HG02840 (cell line): Measurements from ENCODE around the gene RRAS2.
"Not testable (repeated sequence)": the region's sequence is repeated elsewhere in the genome, so short reads cannot be mapped to it uniquely, and the experiment has no call there.

Experiments used
- ATAC-seq: cut with Tn5 transposase; IDR thresholded peaks from one replicate; pipeline ENCODE4 v1.9.1; 2021; ENCODE audit warnings: mild to moderate bottlenecking, moderate library complexity, moderate number of reproducible peaks; ENCODE audit not compliant: unreplicated experiment, low FRiP score

The RRAS2 gene

GRCh38 chr11:14264966-14265365, 94.0 kb downstream of the RRAS2 start:
- no peak for ATAC-seq

DNA sequence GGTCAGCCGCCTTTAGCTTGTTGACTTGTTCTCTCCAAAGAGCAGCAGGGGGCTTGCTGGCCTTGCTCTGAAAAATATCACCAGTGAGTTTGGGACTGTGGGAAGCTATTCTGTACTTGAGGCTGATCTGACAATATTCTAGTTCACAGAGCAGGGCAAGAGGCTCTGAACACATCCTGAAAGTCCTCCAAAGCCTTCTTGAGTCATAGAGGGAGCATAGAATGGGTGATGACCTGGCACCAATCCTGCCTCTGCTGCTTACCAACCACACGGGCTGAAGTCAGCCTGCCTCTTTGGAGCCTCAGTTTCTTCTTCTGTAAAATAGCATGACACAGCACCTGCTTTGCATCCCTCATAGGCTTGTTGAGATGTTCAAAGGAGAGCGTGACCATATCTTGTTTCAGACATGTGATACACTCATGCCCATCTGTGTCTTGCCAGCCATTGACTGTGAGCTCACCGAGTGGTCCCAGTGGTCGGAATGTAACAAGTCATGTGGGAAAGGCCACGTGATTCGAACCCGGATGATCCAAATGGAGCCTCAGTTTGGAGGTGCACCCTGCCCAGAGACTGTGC, 96.6 kb downstream of the RRAS2 start:
- ATAC-seq: no peak

- ATAC-seq: no peak
These were observed 97.9 kb downstream of the RRAS2 start for GRCh38 chr11:14261066-14261465.

- ATAC-seq: no peak
These were observed 99.1 kb downstream of the RRAS2 start for GRCh38 chr11:14259878-14260277.

GRCh38 chr11:14259186-14259784, 99.7 kb downstream of the RRAS2 start:
- no peak for ATAC-seq

- ATAC-seq: no peak
These were observed 100.6 kb downstream of the RRAS2 start for GRCh38 chr11:14258221-14258935.

- no peak for ATAC-seq
These were observed 103.8 kb downstream of the RRAS2 start for GRCh38 chr11:14255238-14255534.

DNA sequence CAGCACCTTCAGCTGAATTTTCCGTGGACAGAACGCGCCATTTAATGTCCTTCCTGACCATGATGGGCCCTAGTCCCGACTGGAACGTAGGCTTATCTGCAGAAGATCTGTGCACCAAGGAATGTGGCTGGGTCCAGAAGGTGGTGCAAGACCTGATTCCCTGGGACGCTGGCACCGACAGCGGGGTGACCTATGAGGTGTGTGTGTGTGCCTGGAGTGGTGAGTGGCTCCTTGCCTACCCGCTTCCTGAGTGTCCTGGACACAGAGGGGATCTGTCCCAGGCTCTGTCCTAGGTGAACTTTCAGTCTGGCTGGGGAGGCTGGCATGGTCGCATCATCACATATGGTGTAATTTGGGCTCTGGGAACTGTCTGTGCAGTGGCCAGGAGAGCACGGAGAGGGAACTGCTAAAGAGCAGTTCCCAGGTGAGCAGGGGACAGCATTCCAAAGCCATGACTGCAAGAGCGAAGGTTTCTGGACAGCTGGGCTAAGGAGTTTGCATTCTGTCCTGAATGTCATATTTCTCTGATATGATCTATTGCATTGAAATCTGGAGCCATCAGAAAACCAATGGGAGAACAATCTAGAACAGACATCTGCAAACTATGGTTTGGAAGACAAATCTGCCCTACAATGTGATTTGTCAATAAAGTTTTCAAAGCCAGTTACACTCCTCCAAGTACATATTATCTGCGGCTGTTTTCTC, 104.3 kb downstream of the RRAS2 start:
- ATAC-seq: no peak

DNA sequence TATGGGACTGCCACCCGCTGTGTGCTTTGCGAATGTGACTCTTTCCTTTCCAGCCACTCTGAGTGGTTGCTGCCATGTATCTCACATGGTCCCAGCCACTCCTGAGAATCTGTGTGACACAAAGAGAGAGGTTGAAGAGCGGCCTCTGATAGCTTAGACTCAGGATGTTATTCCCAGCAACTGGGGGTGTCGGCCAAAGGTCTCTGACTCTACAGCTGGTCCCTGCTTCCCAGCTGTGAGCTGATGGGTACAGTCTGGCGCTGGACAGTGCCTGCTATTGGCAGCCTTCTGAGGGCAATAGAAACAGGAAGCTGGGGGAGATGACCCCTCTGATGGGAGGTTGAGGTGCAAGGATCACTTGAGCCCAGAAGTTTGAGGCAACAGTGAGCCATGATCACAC, 105.1 kb downstream of the RRAS2 start:
- no peak for ATAC-seq

GRCh38 chr11:14253421-14253820, 105.6 kb downstream of the RRAS2 start:
- no peak for ATAC-seq

DNA sequence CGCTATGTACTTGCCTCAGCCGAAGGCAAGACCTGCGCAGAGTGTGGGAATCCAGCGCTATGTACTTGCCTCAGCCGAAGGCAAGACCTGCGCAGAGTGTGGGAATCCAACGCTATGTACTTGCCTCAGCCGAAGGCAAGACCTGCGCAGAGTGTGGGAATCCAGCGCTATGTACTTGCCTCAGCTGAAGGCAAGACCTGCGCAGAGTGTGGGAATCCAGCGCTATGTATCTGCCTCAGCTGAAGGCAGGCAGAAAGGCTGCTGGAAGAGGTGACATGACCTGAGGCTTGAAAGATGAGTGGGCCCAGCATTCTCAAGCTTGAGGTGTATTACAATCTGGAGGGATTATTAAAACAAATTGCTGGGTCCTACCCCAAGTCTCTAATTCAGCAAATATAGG, 106.5 kb downstream of the RRAS2 start:
- ATAC-seq: not testable (repeated sequence)

GRCh38 chr11:14251754-14252153, 107.2 kb downstream of the RRAS2 start:
- no peak for ATAC-seq

DNA sequence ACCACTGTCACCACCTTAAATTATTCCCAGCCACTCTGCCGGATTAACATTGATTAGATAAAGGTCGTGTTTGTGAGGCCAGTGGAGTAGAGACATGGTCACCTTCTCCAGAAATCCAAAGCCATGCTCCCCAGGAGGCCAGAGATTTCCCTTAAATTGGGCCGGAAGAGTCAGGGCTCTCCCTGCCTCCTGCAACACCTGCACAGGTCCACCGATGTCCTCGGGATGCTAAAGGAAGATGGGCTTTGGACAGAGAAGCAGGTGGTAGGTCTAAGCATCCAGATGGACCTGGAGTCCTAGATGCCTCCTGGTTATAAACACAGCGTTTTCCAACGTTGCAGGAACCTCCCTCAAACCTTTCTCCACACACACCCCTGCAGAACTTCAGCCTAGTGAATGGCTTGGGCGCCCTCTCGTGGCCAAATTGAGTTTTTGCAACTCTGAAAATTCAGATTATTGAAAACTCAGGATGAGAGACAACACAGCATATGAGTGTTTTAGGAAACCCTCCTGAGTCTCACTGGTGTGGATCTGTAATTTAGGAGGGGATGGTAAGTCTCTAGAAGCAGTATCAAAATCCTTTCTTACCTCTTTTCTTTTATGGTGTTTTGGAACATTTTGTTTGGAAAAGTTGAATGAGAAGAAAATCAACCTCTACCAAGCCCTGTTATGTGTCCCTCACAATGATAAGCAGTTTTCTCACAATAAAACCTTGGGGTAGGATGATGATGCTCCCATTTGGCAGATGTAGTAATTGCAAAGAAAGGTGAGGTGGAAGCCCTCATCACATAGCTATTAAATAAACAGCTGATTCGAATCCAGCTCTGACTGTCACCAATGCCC, 109.6 kb downstream of the RRAS2 start:
- no peak for ATAC-seq

DNA sequence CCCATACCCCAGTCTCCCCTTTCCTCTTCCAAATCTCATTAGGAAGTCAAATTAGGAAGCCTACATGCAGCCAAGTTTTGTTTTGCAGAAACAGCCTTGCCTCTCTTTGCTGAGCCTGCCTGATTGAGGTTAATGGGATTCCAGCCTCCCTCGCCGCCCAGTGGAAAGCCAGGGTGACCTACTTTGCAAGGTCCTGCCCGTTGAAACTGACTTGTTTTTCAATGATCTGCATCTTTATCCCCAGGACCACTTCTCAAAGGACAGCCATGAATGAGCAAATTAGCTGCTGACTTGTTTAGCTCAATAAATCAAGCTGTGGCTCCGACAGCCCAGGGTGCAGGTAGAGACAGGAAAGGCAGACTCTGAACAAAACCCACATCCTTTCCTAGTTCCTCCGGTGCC, 110.4 kb downstream of the RRAS2 start:
- ATAC-seq: no peak

- ATAC-seq: no peak
These were observed 113.5 kb downstream of the RRAS2 start for GRCh38 chr11:14245444-14245843.

GRCh38 chr11:14244926-14245325, 114.1 kb downstream of the RRAS2 start:
- ATAC-seq: no peak

GRCh38 chr11:14242733-14243132, 116.2 kb downstream of the RRAS2 start:
- ATAC-seq: no peak

- ATAC-seq: no peak
These were observed 116.8 kb downstream of the RRAS2 start for GRCh38 chr11:14242187-14242586.

DNA sequence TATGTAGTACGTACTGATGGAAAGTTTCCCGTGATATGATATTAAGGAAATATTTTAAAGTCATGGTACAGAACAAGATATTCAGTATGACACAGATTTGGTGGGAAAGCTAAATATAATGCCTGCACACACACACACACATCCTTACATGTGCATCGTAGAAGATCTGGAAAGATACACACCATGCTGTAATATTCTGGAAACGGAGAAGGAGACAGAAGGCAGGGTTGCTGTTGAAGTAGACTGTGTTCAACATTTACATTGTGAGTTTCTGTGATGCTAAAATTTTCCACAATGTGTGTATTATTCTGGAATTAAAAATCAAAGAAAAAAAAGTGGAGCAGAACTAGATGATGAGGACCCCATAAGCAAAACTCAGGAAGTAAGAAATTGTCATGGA, 118.0 kb downstream of the RRAS2 start:
- no peak for ATAC-seq

- no peak for ATAC-seq
These were observed 118.8 kb downstream of the RRAS2 start for GRCh38 chr11:14240221-14240620.
